ENCODE data around the gene SUSD5.
"Not testable (repeated sequence)": the region's sequence is repeated elsewhere in the genome, so short reads cannot be mapped to it uniquely, and the experiment has no call there.

Gene SUSD5

GRCh38 chr3:33115024-33115768, 103.4 kb downstream of the SUSD5 start:
- peak; percentile 84 for DNase-seq (ENCODE audit: low spot score)

GRCh38 chr3:33114622-33115023, 104.0 kb downstream of the SUSD5 start:
- DNase-seq (ENCODE audit: low spot score), result no peak

- DNase-seq (ENCODE audit: low spot score), result peak; percentile 94
Measured at GRCh38 chr3:33113772-33114621, 104.6 kb downstream of the SUSD5 start, which contains the start of gene CRTAP. TSS of gene CRTAP (plus strand) at chr3:33114014. CDS start at chr3:33114078, 64 bp downstream.

- no peak for DNase-seq (ENCODE audit: low spot score)
Measured at GRCh38 chr3:33111581-33111980, 107.0 kb downstream of the SUSD5 start.

GRCh38 chr3:33106854-33107253, 111.8 kb downstream of the SUSD5 start:
- DNase-seq (ENCODE audit: low spot score), result not testable (repeated sequence)

- no peak for DNase-seq (ENCODE audit: low spot score)
Measured at GRCh38 chr3:33105341-33105948, 113.2 kb downstream of the SUSD5 start.

- DNase-seq (ENCODE audit: low spot score), result no peak
Measured at GRCh38 chr3:33104803-33105202, 113.8 kb downstream of the SUSD5 start.

GRCh38 chr3:33103480-33103879, 115.1 kb downstream of the SUSD5 start:
- DNase-seq (ENCODE audit: low spot score), result no peak

GRCh38 chr3:33103034-33103433, 115.6 kb downstream of the SUSD5 start:
- no peak for DNase-seq (ENCODE audit: low spot score)

GRCh38 chr3:33100229-33100628, 118.4 kb downstream of the SUSD5 start:
- no peak for DNase-seq (ENCODE audit: low spot score)
